Mesothelial cell of epicardium (in vitro differentiated cells): ENCODE measurements around the gene RAD51B. TPM values are rescaled to one million over a fixed set of nuclear protein-coding genes. Genes with fewer than 3 reads are reported as not detected.
A peak's percentile ranks its signal among the peaks of the same experiment; 100 is the strongest.
"Not testable (repeated sequence)": the region's sequence is repeated elsewhere in the genome, so short reads cannot be mapped to it uniquely, and the experiment has no call there.

Experiments used
- DNase-seq, 2 experiments: peaks; one replicate each; pipeline ENCODE4 v3.0.0; 2021; ENCODE audit warnings: low spot score in 2 of 2; ENCODE audit not compliant: unreplicated experiment in 2 of 2
- H3K27ac Mint-ChIP-seq: 2 replicates; pipeline ENCODE4 v1.8.0; 2021; ENCODE audit warnings: mixed read lengths
- H3K27me3 Mint-ChIP-seq: 2 replicates; pipeline ENCODE4 v1.8.0; 2021; ENCODE audit warnings: low read depth, mixed read lengths
- H3K36me3 Mint-ChIP-seq: 2 replicates; pipeline ENCODE4 v1.8.0; 2021; ENCODE audit warnings: mixed read lengths
- H3K4me1 Mint-ChIP-seq: 2 replicates; pipeline ENCODE4 v1.8.0; 2021; ENCODE audit warnings: mixed read lengths
- H3K4me3 Mint-ChIP-seq: 2 replicates; pipeline ENCODE4 v1.8.0; 2021; ENCODE audit warnings: mild to moderate bottlenecking, moderate library complexity, mixed read lengths
- H3K9me3 Mint-ChIP-seq: 2 replicates; pipeline ENCODE4 v1.8.0; 2021; ENCODE audit warnings: mixed read lengths
- total RNA-seq: library from RNA; stranded (reverse); gene quantifications from 3 replicates; pipeline ENCODE4 v1.2.1, GENCODE V29; 2021
- TF ChIP-seq, protein P1 (sequence below): fragments of 200-600 bp; sonication (generic); IDR thresholded peaks from one replicate; pipeline ENCODE4 v1.5.0; 2021; ENCODE audit warnings: antibody characterized with exemption; ENCODE audit not compliant: unreplicated experiment

RAD51B gene
- total RNA-seq, 1 donor from 2014 or later, result 34.7 TPM

DNA sequence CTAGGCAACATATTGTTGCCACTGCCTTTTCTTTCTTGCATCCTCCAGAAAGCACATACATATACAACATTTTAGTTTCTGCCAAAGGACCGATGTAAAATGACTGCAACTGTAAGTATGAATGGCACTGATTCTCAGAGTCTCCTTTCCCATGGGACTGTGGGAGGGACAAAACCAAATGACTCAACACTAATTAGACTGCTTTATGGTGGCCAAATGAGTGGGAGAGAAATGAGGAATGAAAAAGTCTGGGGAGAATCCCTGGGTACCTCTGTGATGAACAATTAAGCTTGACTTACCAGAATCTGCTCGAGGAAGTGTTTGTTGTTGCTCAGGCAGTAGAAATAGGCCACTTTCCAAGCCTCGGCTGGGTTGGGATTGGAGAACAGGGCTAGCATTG is 13.3 kb upstream of the RAD51B start:
- Mint-ChIP-seq H3K4me3 (no peak overlapping the region), H3K9me3 (no peaks in the 10 kb centered on the region), H3K27me3 (no peaks in the 10 kb centered on the region), H3K4me1 (no peaks in the 10 kb centered on the region), H3K36me3 (peaks cover 41% of the 10 kb centered on the region), H3K27ac (no peak overlapping the region)
- no peak for DNase-seq
- TF ChIP-seq, protein P1, sequence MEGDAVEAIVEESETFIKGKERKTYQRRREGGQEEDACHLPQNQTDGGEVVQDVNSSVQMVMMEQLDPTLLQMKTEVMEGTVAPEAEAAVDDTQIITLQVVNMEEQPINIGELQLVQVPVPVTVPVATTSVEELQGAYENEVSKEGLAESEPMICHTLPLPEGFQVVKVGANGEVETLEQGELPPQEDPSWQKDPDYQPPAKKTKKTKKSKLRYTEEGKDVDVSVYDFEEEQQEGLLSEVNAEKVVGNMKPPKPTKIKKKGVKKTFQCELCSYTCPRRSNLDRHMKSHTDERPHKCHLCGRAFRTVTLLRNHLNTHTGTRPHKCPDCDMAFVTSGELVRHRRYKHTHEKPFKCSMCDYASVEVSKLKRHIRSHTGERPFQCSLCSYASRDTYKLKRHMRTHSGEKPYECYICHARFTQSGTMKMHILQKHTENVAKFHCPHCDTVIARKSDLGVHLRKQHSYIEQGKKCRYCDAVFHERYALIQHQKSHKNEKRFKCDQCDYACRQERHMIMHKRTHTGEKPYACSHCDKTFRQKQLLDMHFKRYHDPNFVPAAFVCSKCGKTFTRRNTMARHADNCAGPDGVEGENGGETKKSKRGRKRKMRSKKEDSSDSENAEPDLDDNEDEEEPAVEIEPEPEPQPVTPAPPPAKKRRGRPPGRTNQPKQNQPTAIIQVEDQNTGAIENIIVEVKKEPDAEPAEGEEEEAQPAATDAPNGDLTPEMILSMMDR, result no peak

DNA sequence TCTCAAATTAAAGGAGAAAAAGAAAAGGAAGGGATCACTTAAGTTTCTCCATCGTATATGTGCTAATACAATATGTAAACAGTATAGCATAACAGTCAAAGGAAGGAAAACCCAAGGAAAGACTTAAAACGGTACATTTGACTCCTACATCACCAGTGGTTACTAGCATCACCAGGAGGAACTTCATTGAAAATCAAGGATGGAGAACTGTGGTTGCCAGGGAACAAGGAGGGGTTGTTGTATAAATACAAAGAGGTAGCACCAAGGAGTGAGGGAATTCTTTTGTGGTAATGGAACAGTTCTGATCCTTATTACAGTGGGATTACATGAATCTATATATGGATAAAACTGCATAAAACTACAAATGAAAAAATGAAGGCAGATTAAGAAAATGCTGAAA is 4.8 kb upstream of the RAD51B start:
- H3K4me3 Mint-ChIP-seq, result peak overlapping the region; percentile 84
- peak overlapping the region; percentile 98 for H3K27ac Mint-ChIP-seq
- H3K4me1 Mint-ChIP-seq, result peaks cover 20% of the 10 kb centered on the region
- no peak for DNase-seq
- peaks cover 12% of the 10 kb centered on the region for H3K36me3 Mint-ChIP-seq
- no peaks in the 10 kb centered on the region for H3K27me3 Mint-ChIP-seq
- H3K9me3 Mint-ChIP-seq, result no peaks in the 10 kb centered on the region
- TF ChIP-seq, protein P1, result no peak

DNA sequence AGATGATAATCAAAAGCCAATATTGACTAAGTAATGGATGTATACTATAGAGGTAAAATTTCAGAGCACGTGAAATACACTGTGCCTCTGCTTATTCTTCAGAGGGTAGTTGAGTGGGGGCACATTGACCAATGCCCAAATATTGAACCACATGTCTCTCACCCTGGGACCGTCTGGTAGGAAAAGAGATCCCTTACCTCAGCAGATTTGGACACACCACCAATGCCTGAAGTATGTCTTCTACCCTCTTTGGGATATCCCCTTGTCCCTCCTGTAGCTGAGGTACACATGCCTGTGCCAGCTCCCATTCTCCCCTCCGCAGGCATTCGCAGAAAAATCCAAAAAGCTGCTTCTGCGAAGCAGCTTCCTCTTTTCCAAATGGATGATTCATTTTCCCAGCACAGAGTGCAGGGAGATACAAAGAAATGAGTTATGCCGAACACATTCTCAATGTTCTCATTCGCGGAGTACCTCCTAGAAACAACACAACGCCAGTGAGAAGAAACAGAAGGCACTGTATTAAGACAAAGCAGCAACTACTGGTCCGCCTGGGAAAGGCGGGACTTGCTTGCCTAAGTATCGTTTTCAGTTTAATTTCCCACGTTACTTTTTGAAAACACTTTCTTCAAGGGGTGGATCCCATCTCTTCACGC is 3.9 kb upstream of the RAD51B start:
- DNase-seq, result no peak
- Mint-ChIP-seq H3K27me3 (no peaks in the 10 kb centered on the region), H3K4me1 (peaks cover 26% of the 10 kb centered on the region), H3K36me3 (peaks cover 6% of the 10 kb centered on the region), H3K27ac (peak overlapping the region; percentile 98), H3K9me3 (no peaks in the 10 kb centered on the region), H3K4me3 (peak overlapping the region; percentile 84)
- TF ChIP-seq, protein P1, result no peak

DNA sequence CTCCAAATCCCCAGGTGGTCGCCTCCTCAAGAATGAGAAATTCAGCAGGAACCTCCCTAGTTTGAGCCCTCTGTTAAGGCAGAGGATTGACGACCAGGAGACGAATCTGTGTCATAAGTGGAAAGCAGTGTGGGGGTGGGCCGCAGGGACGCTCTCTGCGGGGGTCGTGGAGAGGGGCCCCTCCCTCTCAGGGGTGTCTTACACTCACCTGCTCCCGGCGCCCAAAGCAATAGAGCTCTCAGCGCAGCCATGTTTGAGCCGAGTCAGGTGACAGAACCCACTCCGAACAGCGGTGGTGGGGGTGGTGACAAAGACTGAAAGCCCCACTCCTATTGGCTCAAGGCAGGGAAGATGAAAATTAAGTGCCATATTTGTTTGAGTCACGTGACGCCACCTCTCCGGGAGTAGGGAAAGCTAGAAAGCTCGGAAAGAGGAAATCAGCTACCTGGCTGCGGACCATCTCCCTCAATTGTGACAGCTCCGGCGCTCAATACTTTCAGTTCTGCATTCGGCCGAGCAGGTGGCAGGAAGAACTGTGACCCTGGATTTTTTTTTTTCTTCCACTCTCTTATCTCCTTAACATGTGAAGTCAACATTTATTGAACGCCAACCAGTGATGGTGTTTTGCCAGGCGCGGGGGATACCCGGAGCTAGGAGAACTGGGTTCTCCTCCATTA is 3.1 kb upstream of the RAD51B start, which contains the start of gene ZFYVE26:
Gene ZFYVE26 (minus strand): TSS at position 265 of the 677 bp plus-strand sequence. CDS start 627 bp downstream, outside the sequence.
- Mint-ChIP-seq H3K27me3 (no peaks in the 10 kb centered on the region), H3K4me1 (peaks cover 30% of the 10 kb centered on the region), H3K9me3 (no peaks in the 10 kb centered on the region), H3K4me3 (peak within 1 kb of the TSS; percentile 84), H3K27ac (peak within 1 kb of the TSS; percentile 98), H3K36me3 (peaks cover 6% of the 10 kb centered on the region)
- TF ChIP-seq, protein P1, result no peak
- peak; percentile 77 to 83 for DNase-seq

DNA sequence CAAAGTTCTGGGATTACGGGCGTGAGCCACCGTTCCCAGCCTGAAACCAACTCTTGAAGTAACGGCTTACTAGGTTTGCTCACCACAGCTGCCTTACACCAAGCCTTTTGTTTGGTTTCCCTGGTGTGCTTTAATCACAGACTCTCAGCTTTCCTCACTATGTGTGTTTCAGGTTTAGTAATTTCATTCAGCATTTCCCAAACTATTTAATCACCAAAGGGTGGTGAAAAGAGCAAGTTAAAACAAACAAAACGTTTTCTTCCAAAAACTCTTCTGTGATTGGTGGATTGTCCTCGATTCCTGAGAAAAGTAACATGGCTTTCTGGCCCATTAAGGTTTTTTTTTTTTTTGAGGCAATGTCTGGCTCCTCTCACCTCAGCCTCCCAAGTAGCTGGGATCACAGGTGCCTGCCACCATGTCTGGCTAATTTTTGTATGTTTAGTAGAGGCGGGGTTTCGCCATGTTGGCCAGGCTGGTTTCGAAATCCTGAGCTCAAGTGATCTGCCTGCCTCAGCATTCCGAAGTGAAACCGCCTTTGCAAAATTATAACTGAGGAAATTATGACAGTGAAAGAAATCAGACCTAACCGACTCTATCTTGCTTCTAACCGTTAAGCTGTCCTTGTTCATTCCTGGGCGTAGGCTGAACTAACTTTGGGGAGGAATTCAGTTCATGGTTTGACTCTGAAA is 1.7 kb upstream of the RAD51B start:
- Mint-ChIP-seq H3K27ac (no peak overlapping the region), H3K4me1 (peaks cover 30% of the 10 kb centered on the region), H3K27me3 (no peaks in the 10 kb centered on the region), H3K4me3 (peak overlapping the region; percentile 43), H3K9me3 (no peaks in the 10 kb centered on the region), H3K36me3 (peaks cover 2% of the 10 kb centered on the region)
- TF ChIP-seq, protein P1, result no peak
- DNase-seq, result no peak

DNA sequence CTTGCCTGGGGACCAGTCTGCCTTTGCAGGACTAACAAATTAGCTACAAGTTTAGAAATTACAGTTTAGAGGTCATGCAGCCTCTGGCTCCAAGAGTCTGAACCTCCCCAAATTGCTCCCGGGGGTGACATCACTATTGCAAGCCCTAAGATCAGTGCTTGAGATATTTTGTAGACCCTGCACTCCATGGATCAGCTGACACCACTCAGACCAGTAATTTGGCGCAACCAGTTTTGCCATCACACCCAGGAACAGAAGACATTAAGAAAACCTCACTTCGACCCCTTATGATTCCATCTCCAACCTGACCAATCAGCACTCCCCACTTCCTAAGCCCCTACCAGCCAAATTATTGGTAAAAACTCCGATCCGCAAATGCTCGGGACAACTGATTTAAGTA is 1.1 kb upstream of the RAD51B start:
- H3K27me3 Mint-ChIP-seq, H3K36me3 Mint-ChIP-seq, DNase-seq, H3K27ac Mint-ChIP-seq, H3K9me3 Mint-ChIP-seq: not testable (repeated sequence)
- H3K4me1 Mint-ChIP-seq, result peaks cover 30% of the 10 kb centered on the region
- peak overlapping the region; percentile 43 for H3K4me3 Mint-ChIP-seq
